OCI-LY3 (cell line): ENCODE results near the gene GLCE.
"Not testable (repeated sequence)": the region's sequence is repeated elsewhere in the genome, so short reads cannot be mapped to it uniquely, and the experiment has no call there.

Experiments
- H2AFZ ChIP-seq: fragments of 200-600, 300-600 bp; shearing (Covaris generic); 2 replicates; pipeline ENCODE4 v1.6.0; 2014; ENCODE audit warnings: antibody characterized with exemption, low read depth, low read length
- H3K27ac ChIP-seq: fragments of 200-600, 300-600 bp; sonication (generic); 2 replicates; pipeline ENCODE4 v1.5.1; 2014; ENCODE audit warnings: mild to moderate bottlenecking, low read length, moderate library complexity, mixed read lengths
- H3K27me3 ChIP-seq: fragments of 200-600, 300-600 bp; sonication (generic); 2 replicates; pipeline ENCODE4 v1.6.1; 2014; ENCODE audit warnings: low read depth, low read length, mixed read lengths
- H3K36me3 ChIP-seq: fragments of 200-600, 300-600 bp; sonication (generic); replicated peaks from 2 replicates; pipeline ENCODE3; 2014; ENCODE audit warnings: low read depth, low read length, mixed read lengths
- H3K4me1 ChIP-seq: fragments of 300-600, 200-600 bp; sonication (generic); 2 replicates; pipeline ENCODE4 v1.6.1; 2014; ENCODE audit warnings: low read length, mixed read lengths
- H3K4me2 ChIP-seq: fragments of 200-600, 300-600 bp; sonication (generic); 2 replicates; pipeline ENCODE4 v1.6.1; 2014; ENCODE audit warnings: low read length, mixed read lengths
- H3K4me3 ChIP-seq: fragments of 300-600, 200-600 bp; sonication (generic); 2 replicates; pipeline ENCODE4 v1.5.1; 2014; ENCODE audit warnings: antibody characterized with exemption, mild to moderate bottlenecking, low read length, moderate library complexity
- H3K79me2 ChIP-seq: fragments of 300-600, 200-600 bp; shearing (Covaris generic); 2 replicates; pipeline ENCODE4 v1.6.1; 2014; ENCODE audit warnings: mild to moderate bottlenecking, low read length, mixed read lengths
- H3K9ac ChIP-seq: fragments of 300-600, 200-600 bp; shearing (Covaris generic); 2 replicates; pipeline ENCODE4 v1.6.0; 2014; ENCODE audit warnings: mild to moderate bottlenecking, low read length, moderate library complexity
- H3K9me3 ChIP-seq: fragments of 200-600, 300-600 bp; shearing (Covaris generic); 2 replicates; pipeline ENCODE4 v1.6.1; 2014; ENCODE audit warnings: low read length, mixed read lengths; ENCODE audit not compliant: insufficient read depth
- H4K20me1 ChIP-seq: fragments of 200-600, 300-600 bp; sonication (generic); 2 replicates; pipeline ENCODE4 v1.6.1; 2016; ENCODE audit warnings: low read length, mixed read lengths; ENCODE audit not compliant: insufficient read depth
- EZH2phosphoT487 ChIP-seq: fragments of 200-600 bp; shearing (Covaris generic); IDR thresholded peaks from 2 replicates; pipeline ENCODE4 v1.6.1; 2018; ENCODE audit warnings: antibody characterized with exemption, mixed run types, low read depth
- TF ChIP-seq, protein P1 (sequence below): fragments of 200-600, 300-600 bp; sonication (generic); IDR thresholded peaks from 2 replicates; pipeline ENCODE4 v1.5.1; 2014; ENCODE audit warnings: antibody characterized with exemption, low read length, low read depth

Gene GLCE

GRCh38 chr15:69289342-69290146 lies 129.1 kb downstream of the GLCE start:
- no peak overlapping the region for H2AFZ ChIP-seq
- H3K27me3 ChIP-seq, result no peaks in the 10 kb centered on the region; the same call in 1 of the 2 replicates
- no peaks in the 10 kb centered on the region for H4K20me1 ChIP-seq
- no peaks in the 10 kb centered on the region for H3K4me1 ChIP-seq
- no peak overlapping the region for H3K27ac ChIP-seq
- H3K9ac ChIP-seq, result no peak overlapping the region
- no peaks in the 10 kb centered on the region for H3K9me3 ChIP-seq
- no peak overlapping the region for H3K4me3 ChIP-seq
- TF ChIP-seq, protein P1, sequence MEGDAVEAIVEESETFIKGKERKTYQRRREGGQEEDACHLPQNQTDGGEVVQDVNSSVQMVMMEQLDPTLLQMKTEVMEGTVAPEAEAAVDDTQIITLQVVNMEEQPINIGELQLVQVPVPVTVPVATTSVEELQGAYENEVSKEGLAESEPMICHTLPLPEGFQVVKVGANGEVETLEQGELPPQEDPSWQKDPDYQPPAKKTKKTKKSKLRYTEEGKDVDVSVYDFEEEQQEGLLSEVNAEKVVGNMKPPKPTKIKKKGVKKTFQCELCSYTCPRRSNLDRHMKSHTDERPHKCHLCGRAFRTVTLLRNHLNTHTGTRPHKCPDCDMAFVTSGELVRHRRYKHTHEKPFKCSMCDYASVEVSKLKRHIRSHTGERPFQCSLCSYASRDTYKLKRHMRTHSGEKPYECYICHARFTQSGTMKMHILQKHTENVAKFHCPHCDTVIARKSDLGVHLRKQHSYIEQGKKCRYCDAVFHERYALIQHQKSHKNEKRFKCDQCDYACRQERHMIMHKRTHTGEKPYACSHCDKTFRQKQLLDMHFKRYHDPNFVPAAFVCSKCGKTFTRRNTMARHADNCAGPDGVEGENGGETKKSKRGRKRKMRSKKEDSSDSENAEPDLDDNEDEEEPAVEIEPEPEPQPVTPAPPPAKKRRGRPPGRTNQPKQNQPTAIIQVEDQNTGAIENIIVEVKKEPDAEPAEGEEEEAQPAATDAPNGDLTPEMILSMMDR, result no peak
- no peak for TF ChIP-seq EZH2phosphoT487
- no peaks in the 10 kb centered on the region for H3K79me2 ChIP-seq
- no peaks in the 10 kb centered on the region for H3K36me3 ChIP-seq
- no peak overlapping the region for H3K4me2 ChIP-seq

DNA sequence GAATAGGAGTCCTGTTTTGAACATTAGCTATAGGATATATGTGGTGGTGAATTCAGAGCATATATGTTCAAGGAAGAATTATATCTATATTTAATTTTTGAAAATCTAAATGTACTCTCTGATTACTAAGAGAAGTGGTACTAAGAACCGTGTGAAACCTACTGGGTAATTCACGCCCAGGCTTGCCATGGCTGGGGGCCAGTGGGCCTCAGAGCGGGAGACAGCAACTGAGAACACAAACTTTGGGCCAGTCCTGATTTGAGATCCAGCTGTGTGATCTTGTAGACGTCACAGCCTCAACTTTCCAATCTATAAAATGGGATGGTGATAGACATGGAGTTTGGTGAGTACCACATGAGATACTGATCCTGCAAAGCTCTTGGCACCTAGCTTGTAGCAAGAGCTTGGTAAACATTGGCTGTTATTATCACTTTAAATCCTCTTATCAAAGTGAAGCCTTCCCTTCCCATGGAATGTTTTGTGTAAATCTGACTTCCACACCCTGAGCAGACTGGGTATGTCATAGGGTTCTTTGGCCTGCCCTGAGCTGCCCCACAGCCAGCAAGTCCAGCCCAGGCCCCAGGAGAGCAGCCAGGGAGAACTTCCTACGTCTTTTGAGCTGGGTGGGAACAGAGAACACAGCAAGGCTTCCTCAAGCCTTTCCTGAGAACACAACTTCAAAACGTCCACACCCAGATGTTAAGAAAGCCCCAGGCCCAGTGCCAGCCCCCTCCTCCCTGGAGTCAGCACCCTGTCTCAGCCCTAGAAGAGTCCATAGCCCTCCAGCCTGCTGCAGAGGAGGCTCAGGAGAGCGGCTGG lies 130.1 kb downstream of the GLCE start:
- H3K27me3 ChIP-seq, result peaks cover 10% of the 10 kb centered on the region; the same call in 1 of the 2 replicates
- H3K27ac ChIP-seq, result no peak overlapping the region
- no peaks in the 10 kb centered on the region for H3K9me3 ChIP-seq
- H3K4me3 ChIP-seq, result no peak overlapping the region
- H3K9ac ChIP-seq, result no peak overlapping the region
- no peak overlapping the region for H2AFZ ChIP-seq
- no peak overlapping the region for H3K4me2 ChIP-seq
- H3K36me3 ChIP-seq, result no peaks in the 10 kb centered on the region
- H4K20me1 ChIP-seq, result no peaks in the 10 kb centered on the region
- H3K4me1 ChIP-seq, result no peaks in the 10 kb centered on the region
- no peak for TF ChIP-seq EZH2phosphoT487
- TF ChIP-seq, protein P1, result no peak
- H3K79me2 ChIP-seq, result no peaks in the 10 kb centered on the region

GRCh38 chr15:69291651-69292050 lies 131.2 kb downstream of the GLCE start:
- H3K4me1 ChIP-seq, H3K36me3 ChIP-seq, H2AFZ ChIP-seq, H3K9me3 ChIP-seq, H3K4me2 ChIP-seq, H3K27ac ChIP-seq, H3K4me3 ChIP-seq, H3K9ac ChIP-seq, H3K79me2 ChIP-seq, H4K20me1 ChIP-seq: not testable (repeated sequence)
- H3K27me3 ChIP-seq, result peaks cover 17% of the 10 kb centered on the region; the same call in 1 of the 2 replicates

DNA sequence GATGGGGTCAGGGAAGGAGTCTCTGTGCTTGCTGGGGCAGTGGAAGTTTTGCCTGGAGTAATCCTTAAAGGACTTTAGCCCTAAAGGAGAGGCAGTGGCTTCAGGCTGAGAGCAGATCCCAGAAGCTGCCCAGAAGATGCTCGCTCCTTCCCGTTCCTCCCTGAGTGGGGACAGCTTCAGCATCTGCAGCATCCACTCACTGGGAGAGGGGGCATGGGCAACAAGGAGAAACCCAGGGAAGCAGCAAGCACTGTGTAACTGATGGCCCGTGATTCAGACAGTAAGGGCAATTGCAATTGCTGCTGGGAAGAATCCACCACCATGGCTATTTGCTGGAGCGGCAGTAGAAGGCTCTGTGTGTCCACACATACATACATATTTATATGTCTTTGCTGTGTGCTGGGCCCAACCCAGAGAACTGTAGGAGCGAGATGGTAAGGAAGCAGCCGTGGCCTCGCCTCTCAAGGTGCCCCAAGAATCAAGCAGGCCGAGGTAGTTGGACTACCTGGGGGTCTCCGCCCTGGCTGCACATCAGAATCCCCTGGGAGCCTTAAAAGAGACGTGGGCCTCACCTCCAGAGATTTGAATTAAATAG lies 132.5 kb downstream of the GLCE start:
- Histone ChIP-seq H3K36me3 (no peaks in the 10 kb centered on the region), H3K27me3 (peaks cover 17% of the 10 kb centered on the region; the same call in 1 of the 2 replicates), H4K20me1 (no peaks in the 10 kb centered on the region), H3K4me2 (no peak overlapping the region), H3K9me3 (no peaks in the 10 kb centered on the region), H3K27ac (no peak overlapping the region), H3K4me1 (no peaks in the 10 kb centered on the region), H3K79me2 (no peaks in the 10 kb centered on the region), H3K9ac (no peak overlapping the region), H2AFZ (no peak overlapping the region), H3K4me3 (no peak overlapping the region)
- TF ChIP-seq, protein P1, result no peak
- no peak for TF ChIP-seq EZH2phosphoT487
